Epithelial cell of esophagus (primary cell): ENCODE results near the gene AP2A1.

ENCODE experiments used
- DNase-seq: peaks from one replicate; pipeline ENCODE4 v3.0.0; 2010; ENCODE audit warnings: low read depth
- H3K4me3 ChIP-seq: 2 replicates; pipeline ENCODE4 v1.5.1; 2011; ENCODE audit warnings: mild to moderate bottlenecking, low read length, control low read depth
- CTCF ChIP-seq: IDR thresholded peaks from 2 replicates; pipeline ENCODE4 v1.5.1; 2011; ENCODE audit warnings: low read depth, mild to moderate bottlenecking, low read length, control low read depth, inconsistent platforms; ENCODE audit not compliant: insufficient read depth; ENCODE audit errors: missing control alignments

Gene AP2A1

DNA sequence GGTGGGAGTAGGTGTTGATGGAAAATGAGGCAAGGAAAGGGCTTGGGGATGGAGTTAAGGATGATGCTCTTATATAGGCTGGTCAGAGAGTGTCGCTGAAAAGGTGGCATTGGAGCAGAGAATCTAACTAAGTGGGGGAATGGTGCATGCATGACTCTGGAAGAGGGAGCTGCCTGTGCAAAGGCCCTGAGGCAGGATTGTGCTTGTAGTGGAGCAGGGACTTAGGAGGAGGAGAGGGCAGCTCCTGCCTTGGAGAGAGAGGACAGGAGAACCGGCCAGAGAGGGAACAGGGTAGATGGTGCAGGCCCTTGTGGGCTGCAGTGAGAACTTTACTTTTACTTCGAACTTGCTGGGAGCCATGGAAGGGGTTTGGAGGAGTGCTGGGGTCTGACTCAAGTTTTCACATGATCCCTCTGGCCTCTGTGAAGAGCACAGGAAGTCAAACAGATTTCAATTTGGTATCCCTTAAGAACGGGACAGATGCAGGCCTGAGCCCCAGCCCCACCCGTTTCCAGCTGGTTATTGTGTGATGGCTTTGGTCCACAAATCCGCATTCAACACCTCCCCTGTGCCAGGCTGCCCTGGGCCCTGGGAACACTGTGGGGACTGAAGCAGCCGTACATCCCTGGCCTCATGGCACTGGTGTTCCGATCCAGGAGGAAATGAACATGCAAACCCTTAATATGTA is 7.0 kb downstream of the AP2A1 start:
- DNase-seq, result no peak
- TF ChIP-seq CTCF, result no peak
- no peak overlapping the region for H3K4me3 ChIP-seq

- TF ChIP-seq CTCF, result no peak
- no peak overlapping the region for H3K4me3 ChIP-seq
- DNase-seq, result no peak
Measured at GRCh38 chr19:49774969-49775368, 8.2 kb downstream of the AP2A1 start.

GRCh38 chr19:49775742-49776370 is 9.1 kb downstream of the AP2A1 start:
- no peak for TF ChIP-seq CTCF
- peak; percentile 35 for DNase-seq
- H3K4me3 ChIP-seq, result no peak overlapping the region

- H3K4me3 ChIP-seq, result no peak overlapping the region
- no peak for TF ChIP-seq CTCF
- no peak for DNase-seq
Measured at GRCh38 chr19:49776371-49776764, 9.6 kb downstream of the AP2A1 start.

GRCh38 chr19:49779731-49780555 is 13.1 kb downstream of the AP2A1 start:
- no peak for DNase-seq
- TF ChIP-seq CTCF, result no peak
- no peak overlapping the region for H3K4me3 ChIP-seq

DNA sequence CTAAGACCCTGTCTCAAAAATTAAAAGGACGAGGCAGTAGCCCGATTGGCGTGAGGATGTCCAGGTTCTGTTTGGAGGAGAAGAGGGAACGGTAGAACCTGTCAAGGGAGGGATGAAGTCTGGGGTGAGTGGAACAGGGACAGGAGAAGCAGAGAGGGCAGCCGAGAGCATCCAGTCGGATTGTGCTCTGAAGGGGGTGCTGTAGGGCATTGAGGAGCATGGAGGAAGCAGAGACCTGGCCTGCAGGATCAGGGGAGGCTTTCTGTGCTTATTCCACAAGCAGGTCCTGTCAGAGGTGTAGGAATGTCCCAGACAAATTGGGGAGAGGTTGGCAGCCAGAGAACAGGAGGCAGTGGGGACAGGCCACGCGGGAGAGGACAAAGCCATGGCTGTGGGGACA is 14.1 kb downstream of the AP2A1 start:
- no peak for TF ChIP-seq CTCF
- no peak for DNase-seq
- no peak overlapping the region for H3K4me3 ChIP-seq
